CD8-positive, alpha-beta memory T cell (primary cell): ENCODE results near the gene CXXC1. TPM values are rescaled to one million over a fixed set of nuclear protein-coding genes. Genes with fewer than 3 reads are reported as not detected.
"Not testable (repeated sequence)": the region's sequence is repeated elsewhere in the genome, so short reads cannot be mapped to it uniquely, and the experiment has no call there.

Experiments
- CTCF ChIA-PET: fragments of 350-600 bp; sonication (Branson Sonifier 250); formaldehyde crosslinking; loops from one replicate; lab custom pipeline; 2021; ENCODE audit warnings: antibody characterized with exemption; lab: Charles Lee
- POLR2A ChIA-PET: fragments of 350-600 bp; sonication (Branson Sonifier 250); formaldehyde crosslinking; loops from one replicate; lab custom pipeline; 2021; ENCODE audit warnings: antibody characterized with exemption; lab: Charles Lee
- DNase-seq, 5 donors: peaks; one replicate each; pipeline versions ENCODE4 v3.0.0 to v3.0.0-alpha.2; 2020 to 2022; ENCODE audit warnings: mixed read lengths in 1 of 5
- H3K27ac ChIP-seq: one replicate; pipeline ENCODE4 v1.7.0; 2013; ENCODE audit warnings: low read depth, mild to moderate bottlenecking, low read length, moderate library complexity
- H3K27me3 ChIP-seq: 2 replicates; pipeline ENCODE4 v1.7.0; 2013; ENCODE audit warnings: low read length, mild to moderate bottlenecking; ENCODE audit not compliant: insufficient read depth, poor library complexity, severe bottlenecking
- H3K36me3 ChIP-seq: 2 replicates; pipeline ENCODE4 v1.7.0; 2013; ENCODE audit warnings: mild to moderate bottlenecking, low read length, moderate library complexity; ENCODE audit not compliant: insufficient read depth
- H3K4me1 ChIP-seq: 2 replicates; pipeline ENCODE4 v1.7.0; 2013; ENCODE audit warnings: mild to moderate bottlenecking, low read length, moderate library complexity; ENCODE audit not compliant: insufficient read depth
- H3K4me3 ChIP-seq: 2 replicates; pipeline ENCODE4 v1.7.0; 2013; ENCODE audit warnings: mild to moderate bottlenecking, low read length
- H3K9me3 ChIP-seq: 2 replicates; pipeline ENCODE4 v1.7.0; 2013; ENCODE audit warnings: mild to moderate bottlenecking, low read length
- H3K27ac Mint-ChIP-seq, 8 donors: one replicate each; pipeline ENCODE4 v1.8.0; 2020 to 2021; ENCODE audit warnings: mixed read lengths in 8 of 8, mild to moderate bottlenecking in 6 of 8, inconsistent platforms in 3 of 8, moderate library complexity in 3 of 8
- H3K27me3 Mint-ChIP-seq, 2 donors: one replicate each; pipeline ENCODE4 v1.8.0; 2020 to 2021; ENCODE audit warnings: mixed read lengths in 2 of 2, mild to moderate bottlenecking in 1 of 2, moderate library complexity in 1 of 2
- H3K36me3 Mint-ChIP-seq, 3 donors: one replicate each; pipeline ENCODE4 v1.8.0; 2020 to 2021; ENCODE audit warnings: mixed read lengths in 3 of 3, inconsistent platforms in 1 of 3, mild to moderate bottlenecking in 1 of 3
- H3K4me1 Mint-ChIP-seq, 3 donors: one replicate each; pipeline ENCODE4 v1.8.0; 2020 to 2021; ENCODE audit warnings: mixed read lengths in 3 of 3, inconsistent platforms in 1 of 3, mild to moderate bottlenecking in 1 of 3
- H3K4me3 Mint-ChIP-seq, 7 donors: one replicate each; pipeline ENCODE4 v1.8.0; 2020 to 2021; ENCODE audit warnings: mixed read lengths in 7 of 7, mild to moderate bottlenecking in 6 of 7, moderate library complexity in 4 of 7, inconsistent platforms in 2 of 7
- H3K9me3 Mint-ChIP-seq, 5 donors: one replicate each; pipeline ENCODE4 v1.8.0; 2020 to 2022; ENCODE audit warnings: mixed read lengths in 5 of 5, mild to moderate bottlenecking in 3 of 5, moderate library complexity in 2 of 5, inconsistent platforms in 1 of 5
- polyA plus RNA-seq: library from polyadenylated mRNA; unstranded; fragments of 300-500 nt; fragmentation: Illumina TruSeq; gene quantifications from one replicate; pipeline ENCODE4 v1.2.3, GENCODE V29; 2021
- total RNA-seq, 2 experiments: library from RNA; stranded (reverse); gene quantifications; one replicate each; pipeline ENCODE4 v1.2.3, GENCODE V29; 2021

The CXXC1 gene
- total and polyA plus RNA-seq, 3 experiments from 2014 or later = 64.6 to 115 (median 113) TPM

- H3K27ac Mint-ChIP-seq = peak overlapping the region in 5 of 8 donors; percentile 29 to 88 (median 64)
Observed at GRCh38 chr18:50268022-50268747, 19.3 kb downstream of the CXXC1 start.

GRCh38 chr18:50266248-50266704 is 21.2 kb downstream of the CXXC1 start, which contains the start of gene CFAP53:
TSS of gene CFAP53 (minus strand) at chr18:50266495. CDS start at chr18:50266404, 91 bp downstream.
- Mint-ChIP-seq H3K27ac (peak within 1 kb of the TSS; percentile 77 to 96 (median 94)), H3K36me3 (peaks cover 5 to 23% (median 5%) of the 10 kb centered on the region in 3 donors), H3K4me1 (peaks cover 12 to 29% (median 24%) of the 10 kb centered on the region in 3 donors), H3K27me3 (peaks cover 0 to 1% of the 10 kb centered on the region in 2 donors), H3K9me3 (no peaks in the 10 kb centered on the region), H3K4me3 (peak within 1 kb of the TSS; percentile 85 to 92 (median 89))
- ChIA-PET POLR2A (interaction anchor here (0.9 kb wide), 1 partner anchor 15 kb away, joined by 10 read pairs; the partner anchor contains the start of gene MBD1), CTCF (interaction anchor here (0.8 to 1.5 kb wide), 7 partner anchors 15 to 105 kb away, joined by 3 to 9 read pairs (median 3); partner anchors contain the start of gene MBD1)
- Histone ChIP-seq H3K4me1 (peaks cover 22% of the 10 kb centered on the region), H3K27me3 (no peaks in the 10 kb centered on the region), H3K9me3 (no peaks in the 10 kb centered on the region), H3K4me3 (peak within 1 kb of the TSS; percentile 71), H3K36me3 (peaks cover 1% of the 10 kb centered on the region), H3K27ac (peak within 1 kb of the TSS; percentile 57)
- peak; percentile 78 to 90 (median 84) for DNase-seq

More at GRCh38 chr18:50268022-50268747, 19.3 kb downstream of the CXXC1 start:
- H3K27me3 ChIP-seq = no peaks in the 10 kb centered on the region
- H3K36me3 Mint-ChIP-seq = peaks cover 5 to 42% (median 11%) of the 10 kb centered on the region in 3 donors
- H3K4me3 Mint-ChIP-seq = peak overlapping the region; percentile 71 to 89 (median 80)
- peak; percentile 66 to 83 (median 68) for DNase-seq
- H3K36me3 ChIP-seq = peaks cover 20% of the 10 kb centered on the region
- peaks cover 22% of the 10 kb centered on the region for H3K4me1 ChIP-seq
- no peaks in the 10 kb centered on the region for H3K9me3 ChIP-seq
- H3K27me3 Mint-ChIP-seq = peaks cover 0 to 1% of the 10 kb centered on the region in 2 donors
- peak overlapping the region; percentile 44 for H3K4me3 ChIP-seq
- CTCF ChIA-PET = interaction anchor here (0.7 to 2.7 kb wide), 10 partner anchors 11 to 757 kb away, joined by 3 to 20 read pairs (median 4); partner anchors contain the start of gene MBD1
- no peaks in the 10 kb centered on the region for H3K9me3 Mint-ChIP-seq
- H3K4me1 Mint-ChIP-seq = peaks cover 12 to 29% (median 24%) of the 10 kb centered on the region in 3 donors
- POLR2A ChIA-PET = interaction anchor here (1.2 kb wide), 1 partner anchor 20 kb away, joined by 3 read pairs; no protein-coding TSS in a partner anchor
- no peak overlapping the region for H3K27ac ChIP-seq

DNA sequence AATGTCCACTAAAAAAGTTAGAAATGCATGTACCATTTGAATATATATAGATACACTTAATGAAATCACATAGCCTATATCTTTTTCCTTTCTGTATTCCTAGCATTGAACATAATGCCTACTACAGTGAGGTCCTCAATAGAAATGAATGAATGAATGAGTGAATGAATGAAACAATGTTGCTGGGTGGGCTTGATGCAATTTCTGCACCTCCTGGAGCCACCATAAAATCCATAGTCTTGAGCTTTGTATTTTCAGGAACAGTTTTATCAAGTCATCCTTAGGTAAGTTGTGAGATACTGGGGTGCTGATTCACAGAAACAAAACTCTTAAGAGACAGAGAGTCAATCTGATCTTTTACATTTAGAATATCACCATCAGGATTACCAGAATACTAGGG is 24.5 kb downstream of the CXXC1 start:
- no peak overlapping the region for H3K27ac ChIP-seq
- no peaks in the 10 kb centered on the region for H3K36me3 ChIP-seq
- H3K4me3 ChIP-seq = no peak overlapping the region
- Mint-ChIP-seq H3K27ac (no peak overlapping the region), H3K4me1 (peaks cover 12 to 23% (median 23%) of the 10 kb centered on the region in 3 donors), H3K4me3 (no peak overlapping the region), H3K9me3 (no peaks in the 10 kb centered on the region), H3K36me3 (peaks cover 0 to 2% (median 0%) of the 10 kb centered on the region in 3 donors), H3K27me3 (peaks cover 0 to 2% of the 10 kb centered on the region in 2 donors)
- H3K9me3 ChIP-seq = no peaks in the 10 kb centered on the region
- H3K4me1 ChIP-seq = peaks cover 22% of the 10 kb centered on the region
- DNase-seq = no peak
- ChIA-PET CTCF (interaction anchor here (0.9 kb wide), 1 partner anchor 94 kb away, joined by 3 read pairs; no protein-coding TSS in a partner anchor), POLR2A (no interaction called here)
- H3K27me3 ChIP-seq = no peaks in the 10 kb centered on the region

- H3K4me3 ChIP-seq = no peak overlapping the region
- H3K27me3 ChIP-seq = no peaks in the 10 kb centered on the region
- no peaks in the 10 kb centered on the region for H3K4me1 ChIP-seq
- Mint-ChIP-seq H3K27ac (no peak overlapping the region), H3K4me1 (no peaks in the 10 kb centered on the region), H3K36me3 (no peaks in the 10 kb centered on the region), H3K4me3 (no peak overlapping the region), H3K27me3 (peaks cover 2 to 5% of the 10 kb centered on the region in 2 donors), H3K9me3 (no peaks in the 10 kb centered on the region)
- CTCF ChIA-PET = no interaction called here
- H3K27ac ChIP-seq = no peak overlapping the region
- H3K36me3 ChIP-seq = no peaks in the 10 kb centered on the region
- H3K9me3 ChIP-seq = no peaks in the 10 kb centered on the region
- no peak for DNase-seq
- POLR2A ChIA-PET = no interaction called here
Observed at GRCh38 chr18:50250935-50251334, 36.6 kb downstream of the CXXC1 start.

DNA sequence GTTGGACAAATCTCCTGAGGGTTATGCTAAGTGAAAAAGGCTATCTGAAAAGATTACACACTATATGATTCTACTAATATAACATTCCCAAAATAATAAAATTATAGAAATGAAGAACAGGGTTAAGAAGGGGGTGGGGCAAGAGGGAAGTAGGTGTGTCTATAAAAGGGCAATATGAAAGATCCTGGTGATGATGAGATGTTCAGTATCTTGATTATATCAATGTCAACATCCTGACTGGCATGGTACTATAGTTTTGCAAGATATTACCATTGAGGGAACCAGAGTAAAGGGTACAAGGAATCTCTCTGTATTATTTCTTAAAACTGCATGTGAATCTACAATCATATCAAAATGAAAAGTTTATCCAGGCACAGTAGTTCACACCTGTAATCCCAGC is 37.9 kb downstream of the CXXC1 start:
- no peaks in the 10 kb centered on the region for H3K36me3 Mint-ChIP-seq
- H3K4me1 Mint-ChIP-seq = no peaks in the 10 kb centered on the region
- no peaks in the 10 kb centered on the region for H3K9me3 Mint-ChIP-seq
- DNase-seq = no peak
- POLR2A ChIA-PET = no interaction called here
- CTCF ChIA-PET = no interaction called here
- no peak overlapping the region for H3K4me3 Mint-ChIP-seq
- Histone ChIP-seq H3K4me1 (no peaks in the 10 kb centered on the region), H3K27ac (no peak overlapping the region), H3K9me3 (no peaks in the 10 kb centered on the region), H3K36me3 (no peaks in the 10 kb centered on the region), H3K4me3 (no peak overlapping the region), H3K27me3 (no peaks in the 10 kb centered on the region)
- H3K27ac Mint-ChIP-seq = no peak overlapping the region
- H3K27me3 Mint-ChIP-seq = peaks cover 0 to 3% of the 10 kb centered on the region in 2 donors

DNA sequence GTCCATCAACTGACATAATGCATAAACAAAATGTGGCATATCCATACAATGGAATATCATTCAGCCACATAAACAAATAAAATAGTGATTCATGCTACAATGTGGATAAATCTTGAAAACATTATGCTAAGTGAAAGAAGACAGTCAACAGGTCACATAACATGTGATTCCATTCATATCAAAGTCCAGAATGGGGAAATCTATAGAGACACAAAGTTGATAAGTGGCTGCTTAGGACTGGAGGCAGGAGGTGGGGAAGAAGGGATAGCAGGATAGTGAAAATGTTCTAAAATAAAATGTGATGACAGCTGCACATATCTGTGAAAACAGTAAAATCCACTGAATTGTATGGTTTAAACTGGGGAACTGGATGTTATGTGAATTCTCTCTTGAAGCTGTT is 39.9 kb downstream of the CXXC1 start:
- H3K27me3 Mint-ChIP-seq = peaks cover 9 to 17% of the 10 kb centered on the region in 2 donors
- H3K4me3 Mint-ChIP-seq = no peak overlapping the region
- Histone ChIP-seq H3K9me3 (no peaks in the 10 kb centered on the region), H3K27ac (no peak overlapping the region), H3K36me3 (no peaks in the 10 kb centered on the region), H3K4me1 (no peaks in the 10 kb centered on the region), H3K4me3 (no peak overlapping the region), H3K27me3 (no peaks in the 10 kb centered on the region)
- no peak for DNase-seq
- H3K27ac Mint-ChIP-seq = no peak overlapping the region
- ChIA-PET CTCF (interaction anchor here (0.8 kb wide), 1 partner anchor 109 kb away, joined by 3 read pairs; no protein-coding TSS in a partner anchor), POLR2A (no interaction called here)
- H3K36me3 Mint-ChIP-seq = peaks cover 0 to 5% (median 0%) of the 10 kb centered on the region in 3 donors
- H3K4me1 Mint-ChIP-seq = no peaks in the 10 kb centered on the region
- peaks cover 0 to 5% (median 5%) of the 10 kb centered on the region in 5 donors for H3K9me3 Mint-ChIP-seq

- H3K4me1 Mint-ChIP-seq, H3K9me3 ChIP-seq, H3K36me3 ChIP-seq, H3K4me1 ChIP-seq, POLR2A ChIA-PET, H3K4me3 ChIP-seq, H3K27ac Mint-ChIP-seq, DNase-seq, H3K27me3 ChIP-seq, CTCF ChIA-PET, H3K27ac ChIP-seq, H3K4me3 Mint-ChIP-seq: not testable (repeated sequence)
- H3K36me3 Mint-ChIP-seq = peaks cover 0 to 33% (median 0%) of the 10 kb centered on the region in 3 donors
- H3K9me3 Mint-ChIP-seq = peaks cover 23 to 30% (median 24%) of the 10 kb centered on the region in 5 donors
- H3K27me3 Mint-ChIP-seq = peaks cover 18 to 43% of the 10 kb centered on the region in 2 donors
Observed at GRCh38 chr18:50241768-50242167, 45.7 kb downstream of the CXXC1 start.
